ENCODE measurements around the gene ADGRL3.

- no peak for TF ChIP-seq ZC3H10 (CRISPR knock-in tag; IDR thresholded peaks at IDR 0.05)
- TF ChIP-seq, protein P1, sequence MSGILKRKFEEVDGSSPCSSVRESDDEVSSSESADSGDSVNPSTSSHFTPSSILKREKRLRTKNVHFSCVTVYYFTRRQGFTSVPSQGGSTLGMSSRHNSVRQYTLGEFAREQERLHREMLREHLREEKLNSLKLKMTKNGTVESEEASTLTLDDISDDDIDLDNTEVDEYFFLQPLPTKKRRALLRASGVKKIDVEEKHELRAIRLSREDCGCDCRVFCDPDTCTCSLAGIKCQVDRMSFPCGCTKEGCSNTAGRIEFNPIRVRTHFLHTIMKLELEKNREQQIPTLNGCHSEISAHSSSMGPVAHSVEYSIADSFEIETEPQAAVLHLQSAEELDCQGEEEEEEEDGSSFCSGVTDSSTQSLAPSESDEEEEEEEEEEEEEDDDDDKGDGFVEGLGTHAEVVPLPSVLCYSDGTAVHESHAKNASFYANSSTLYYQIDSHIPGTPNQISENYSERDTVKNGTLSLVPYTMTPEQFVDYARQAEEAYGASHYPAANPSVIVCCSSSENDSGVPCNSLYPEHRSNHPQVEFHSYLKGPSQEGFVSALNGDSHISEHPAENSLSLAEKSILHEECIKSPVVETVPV (CRISPR knock-in tag; IDR thresholded peaks at IDR 0.05) = no peak
- TF ChIP-seq TCF4 (CRISPR knock-in tag; IDR thresholded peaks at IDR 0.05; ENCODE audit: borderline replicate concordance) = no peak
- TF ChIP-seq TOX (CRISPR knock-in tag; IDR thresholded peaks at IDR 0.05; ENCODE audit: borderline replicate concordance) = no peak
- TF ChIP-seq, protein P2, sequence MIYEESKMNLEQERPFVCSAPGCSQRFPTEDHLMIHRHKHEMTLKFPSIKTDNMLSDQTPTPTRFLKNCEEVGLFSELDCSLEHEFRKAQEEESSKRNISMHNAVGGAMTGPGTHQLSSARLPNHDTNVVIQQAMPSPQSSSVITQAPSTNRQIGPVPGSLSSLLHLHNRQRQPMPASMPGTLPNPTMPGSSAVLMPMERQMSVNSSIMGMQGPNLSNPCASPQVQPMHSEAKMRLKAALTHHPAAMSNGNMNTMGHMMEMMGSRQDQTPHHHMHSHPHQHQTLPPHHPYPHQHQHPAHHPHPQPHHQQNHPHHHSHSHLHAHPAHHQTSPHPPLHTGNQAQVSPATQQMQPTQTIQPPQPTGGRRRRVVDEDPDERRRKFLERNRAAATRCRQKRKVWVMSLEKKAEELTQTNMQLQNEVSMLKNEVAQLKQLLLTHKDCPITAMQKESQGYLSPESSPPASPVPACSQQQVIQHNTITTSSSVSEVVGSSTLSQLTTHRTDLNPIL (CRISPR knock-in tag; IDR thresholded peaks at IDR 0.05; ENCODE audit: low read depth) = no peak
- no peak for TF ChIP-seq ZFP30 (CRISPR knock-in tag; IDR thresholded peaks at IDR 0.05)
- TF ChIP-seq PATZ1 (CRISPR knock-in tag; IDR thresholded peaks at IDR 0.05; ENCODE audit: borderline replicate concordance) = no peak
- TF ChIP-seq ESRRG (CRISPR knock-in tag; IDR thresholded peaks at IDR 0.05) = no peak
- TF ChIP-seq ARNTL (CRISPR knock-in tag; IDR thresholded peaks at IDR 0.05; ENCODE audit: borderline replicate concordance, low read depth) = no peak
- TF ChIP-seq ZFP3 (CRISPR knock-in tag; IDR thresholded peaks at IDR 0.05) = no peak
- TF ChIP-seq ZNF8 (CRISPR knock-in tag; IDR thresholded peaks at IDR 0.05) = no peak
- TF ChIP-seq TSHZ2 (CRISPR knock-in tag; IDR thresholded peaks at IDR 0.05) = no peak
Measured at GRCh38 chr4:61373901-61374440, 173.8 kb downstream of the ADGRL3 start.
